GM04504 (cell line): ENCODE data around the gene DPAGT1.

Source experiments
- DNase-seq: peaks from one replicate; pipeline ENCODE4 v3.0.0-alpha.2; 2012; ENCODE audit warnings: low read depth

The DPAGT1 gene

DNA sequence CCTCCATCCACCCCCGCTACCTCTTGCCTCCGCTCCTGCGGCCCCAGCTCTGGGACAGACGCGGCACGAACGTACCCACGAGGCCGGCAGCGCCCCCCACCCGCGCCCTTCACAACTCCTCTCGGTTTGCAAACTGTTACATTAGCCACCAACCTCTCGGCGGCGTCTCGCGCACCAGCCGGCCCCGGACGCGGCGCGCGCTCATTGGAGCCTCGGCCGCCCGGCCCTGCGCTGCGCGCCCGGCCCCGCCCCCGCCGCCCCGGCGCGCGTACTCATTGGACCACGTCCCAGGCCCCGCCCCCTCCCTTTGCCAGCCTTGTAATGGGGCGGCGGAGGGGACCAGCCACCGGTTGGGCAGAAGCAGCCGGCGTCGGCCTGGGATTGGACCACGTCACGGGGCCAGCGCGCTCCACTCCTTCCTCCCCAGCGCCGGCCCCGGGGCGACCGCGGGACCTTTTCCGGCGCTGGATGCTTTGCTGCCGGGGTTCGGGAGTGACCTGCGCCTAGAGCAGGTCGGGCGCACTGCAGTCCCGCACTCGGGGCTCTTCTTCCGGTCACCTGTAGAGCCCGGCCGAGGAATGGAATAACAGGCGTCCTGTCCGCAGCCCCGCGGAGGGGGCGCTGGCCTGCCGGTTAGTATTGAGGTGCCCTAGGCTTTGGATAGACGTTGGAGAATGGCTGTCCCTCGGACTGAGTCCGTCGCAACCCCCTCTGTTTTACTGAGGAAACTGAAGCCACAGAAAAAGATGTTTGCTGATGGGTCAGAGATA is 44.5 kb downstream of the DPAGT1 start, which contains the start of gene HYOU1:
Gene HYOU1 (minus strand): TSS at position 206 of the 770 bp plus-strand sequence. CDS start 1,045 bp downstream, outside the sequence.
- DNase-seq, result peak; percentile 89

DNA sequence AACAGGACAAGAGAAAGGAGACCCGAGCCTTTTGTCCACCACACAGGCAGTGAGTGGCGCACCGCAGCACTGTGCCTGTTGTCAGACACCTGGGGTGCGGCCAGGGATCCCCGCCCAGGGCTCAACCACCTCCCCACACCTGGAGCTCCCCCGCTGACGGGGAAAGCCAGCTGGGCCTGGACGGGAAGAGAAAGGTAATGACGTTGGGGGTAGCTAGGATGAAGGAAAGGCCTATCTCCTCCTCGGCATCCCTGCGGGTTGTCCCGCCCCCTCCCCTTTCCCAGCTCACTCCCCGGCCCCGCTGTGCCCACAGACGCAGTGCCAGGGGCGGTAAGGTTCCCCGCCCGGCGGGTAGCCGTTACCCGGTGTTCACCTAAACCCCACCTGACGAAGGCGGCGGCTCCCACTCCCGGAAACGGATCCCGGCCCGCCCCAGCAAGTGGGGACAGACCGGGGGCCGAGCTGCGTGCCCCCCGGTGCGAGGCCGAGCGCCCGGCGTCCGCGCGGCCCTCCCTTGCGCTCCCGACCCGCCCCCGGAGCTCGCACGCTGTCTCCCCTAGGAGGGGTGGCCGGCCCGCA is 45.1 kb downstream of the DPAGT1 start:
- no peak for DNase-seq

DNA sequence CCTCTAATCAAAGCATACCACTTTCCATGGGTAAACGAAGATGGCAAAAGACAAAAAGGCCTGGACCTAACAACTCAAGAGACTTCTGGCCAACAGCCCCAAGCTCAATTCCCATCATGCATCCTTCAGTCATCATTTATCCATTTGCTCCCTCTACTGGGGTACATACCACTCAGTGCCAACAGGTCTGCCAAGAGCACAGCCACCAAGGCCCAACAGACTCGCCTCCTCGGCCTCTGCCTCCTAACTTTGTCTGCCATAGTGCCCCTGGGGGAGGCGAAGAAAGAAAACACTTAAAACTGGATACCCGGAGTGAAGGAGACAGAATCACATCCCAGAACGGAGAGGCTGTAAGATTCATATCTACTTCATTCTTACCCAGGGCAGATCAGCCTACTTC is 45.8 kb downstream of the DPAGT1 start:
- no peak for DNase-seq

DNA sequence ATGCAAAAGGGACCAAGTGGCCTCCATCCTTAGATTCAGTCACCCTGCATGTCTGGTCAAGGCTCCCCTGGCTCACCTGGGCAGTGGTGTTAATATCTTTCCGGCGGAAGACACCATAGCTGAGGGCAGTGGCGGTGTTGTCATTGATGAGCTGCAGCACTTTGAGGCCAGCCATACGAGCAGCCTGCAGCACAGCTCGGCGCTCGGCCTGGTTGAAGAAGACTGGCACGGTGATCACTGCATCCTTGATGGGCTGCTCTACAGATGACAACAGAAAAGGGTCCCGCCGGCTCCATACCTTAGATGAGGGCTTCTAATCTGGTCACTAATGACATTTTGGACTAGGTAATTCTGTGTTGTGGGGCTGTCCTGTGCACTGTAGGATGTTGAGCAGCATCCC is 47.2 kb downstream of the DPAGT1 start:
- no peak for DNase-seq

DNA sequence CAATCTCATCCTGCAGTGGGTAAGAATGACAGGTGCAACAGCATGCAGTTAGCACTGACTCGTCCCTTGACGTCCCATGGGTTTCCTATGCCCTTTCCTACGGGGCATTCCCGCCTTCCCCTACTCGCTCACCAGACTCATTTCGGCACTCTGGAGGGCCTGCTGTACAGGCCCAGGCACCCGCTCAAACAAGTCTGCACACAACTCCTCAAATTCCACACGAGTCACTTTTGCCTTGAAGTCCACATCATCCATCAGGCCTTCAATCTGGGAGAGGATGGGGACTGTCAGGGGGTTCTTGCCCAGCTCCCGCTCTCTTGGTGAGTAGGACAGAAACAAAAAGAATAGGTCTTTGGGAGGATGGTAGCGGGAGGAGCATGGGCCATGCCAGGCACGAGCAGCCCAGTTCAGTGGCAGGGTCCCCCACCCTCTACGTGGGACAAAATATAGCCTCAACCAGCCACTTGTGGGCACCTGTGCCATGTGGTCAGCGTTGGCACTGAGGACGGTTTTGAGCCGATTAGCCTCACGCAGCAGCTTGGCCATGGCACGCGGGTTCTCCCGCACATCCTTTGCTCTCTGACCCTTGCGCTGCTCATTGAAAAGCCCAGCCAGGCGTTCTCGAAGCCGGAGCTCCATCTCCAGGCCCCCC is 49.4 kb downstream of the DPAGT1 start:
- no peak for DNase-seq

DNA sequence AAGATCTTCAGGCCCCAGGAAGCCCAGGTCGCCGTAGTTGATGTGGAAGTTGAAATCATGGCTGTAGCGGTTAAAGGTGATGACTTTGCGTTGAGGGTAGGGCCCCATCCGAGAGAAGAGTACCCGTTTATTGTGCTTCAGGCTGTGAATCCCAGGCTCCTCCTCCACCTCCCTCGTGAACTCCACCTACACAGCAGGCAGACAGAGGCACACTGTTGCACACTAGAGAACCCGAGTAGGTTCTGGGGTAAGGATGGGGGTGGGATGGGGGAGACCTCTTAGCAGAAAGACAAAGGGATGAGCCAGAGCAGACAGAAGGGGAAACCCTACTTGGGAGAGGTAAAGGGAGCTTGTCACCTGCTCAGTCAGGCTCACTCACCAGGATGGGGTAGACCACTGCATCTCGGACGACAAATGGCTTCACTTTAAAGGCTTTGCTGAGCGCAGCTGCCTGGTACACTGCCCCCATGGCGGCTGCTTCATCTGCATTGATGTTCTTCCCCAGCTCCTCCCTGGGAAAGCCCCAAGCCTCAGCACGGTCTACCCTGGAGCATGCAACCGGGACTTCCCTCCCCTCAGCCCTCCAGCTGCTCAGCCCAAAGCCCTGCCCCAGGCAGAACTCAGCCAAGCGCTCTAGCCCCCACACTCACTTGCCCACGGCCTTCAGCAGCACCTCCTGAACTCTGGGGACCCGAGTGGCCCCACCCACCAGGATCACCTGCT is 50.1 kb downstream of the DPAGT1 start:
- no peak for DNase-seq

DNA sequence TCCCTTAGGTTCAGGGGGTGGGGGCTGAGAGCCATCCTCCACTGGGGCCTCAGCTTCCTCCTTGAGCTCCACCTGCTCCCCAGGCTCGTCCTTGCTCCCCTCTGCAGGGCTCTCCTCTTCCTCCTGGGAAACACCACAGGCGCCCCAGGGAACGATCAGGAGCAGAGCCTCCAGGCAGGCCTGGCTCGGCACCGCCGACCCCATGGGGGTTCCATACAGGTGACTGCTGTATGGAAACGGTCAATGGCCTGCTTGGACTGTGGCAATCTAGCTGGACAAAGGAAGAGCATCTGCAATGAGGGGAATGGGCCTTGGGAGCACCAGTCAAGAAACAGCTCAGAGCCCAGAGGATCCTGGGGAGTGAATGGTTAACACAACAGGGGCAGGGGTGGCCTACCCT is 52.6 kb downstream of the DPAGT1 start:
- DNase-seq, result no peak

DNA sequence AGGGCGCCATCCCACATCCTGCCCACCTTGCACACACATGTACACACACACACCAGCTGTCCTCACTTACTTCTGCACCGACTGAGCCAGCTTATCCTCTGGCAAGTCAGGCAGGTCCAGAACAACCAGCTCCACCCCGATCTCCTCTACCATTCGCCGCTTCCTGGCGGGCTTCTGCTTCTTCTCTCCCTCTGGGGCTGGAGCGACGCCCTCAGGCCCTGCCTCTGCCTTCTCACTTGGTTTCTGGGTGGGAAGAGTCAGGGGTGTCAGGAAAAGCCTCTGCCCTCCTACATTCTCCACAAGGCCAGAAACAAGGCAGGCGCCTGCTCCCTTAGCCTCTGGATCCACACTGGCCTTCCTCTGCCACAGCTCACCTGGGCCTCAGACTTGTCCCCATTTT is 53.0 kb downstream of the DPAGT1 start:
- no peak for DNase-seq

DNA sequence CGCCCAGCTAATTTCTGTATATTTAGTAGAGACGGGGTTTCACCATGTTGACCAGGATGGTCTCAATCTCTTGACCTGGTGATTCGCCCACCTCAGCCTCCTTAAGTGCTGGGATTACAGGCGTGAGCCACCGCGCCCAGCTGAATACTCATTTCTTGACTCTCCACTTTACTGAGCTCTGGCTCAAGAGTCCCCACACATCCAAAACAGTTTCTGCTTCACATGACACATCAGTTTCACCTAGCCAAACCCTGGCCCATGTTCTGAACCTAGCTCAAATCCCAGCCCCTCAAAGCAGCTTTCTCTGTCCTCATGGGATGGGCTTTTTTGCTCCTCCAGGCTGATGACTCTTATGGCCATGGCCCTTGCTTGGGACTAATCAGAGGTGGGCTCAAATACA is 54.4 kb downstream of the DPAGT1 start:
- no peak for DNase-seq
